Transverse colon (tissue), 4 donors: Measurements from ENCODE around the gene OTC. TPM values are rescaled to one million over a fixed set of nuclear protein-coding genes. Genes with fewer than 3 reads are reported as not detected.

ENCODE experiments used
- DNase-seq: peaks from one replicate; pipeline ENCODE4 v3.0.0-alpha.2; 2019
- H3K27ac ChIP-seq, 4 donors: fragments of 200-600 bp; sonication (generic); 2 replicates each; pipeline ENCODE4 v1.5.1; 2016 to 2018; ENCODE audit warnings: inconsistent platforms in 4 of 4
- H3K27me3 ChIP-seq: fragments of 200-600 bp; sonication (generic); 2 replicates; pipeline ENCODE4 v1.5.1; 2017; ENCODE audit warnings: inconsistent platforms
- H3K36me3 ChIP-seq, 4 donors: fragments of 200-600 bp; sonication (generic); 2 replicates each; pipeline ENCODE4 v1.5.1; 2017 to 2019; ENCODE audit warnings: inconsistent platforms in 4 of 4
- H3K4me1 ChIP-seq, 4 donors: fragments of 200-600 bp; sonication (generic); 2 replicates each; pipeline ENCODE4 v1.5.1; 2017 to 2020; ENCODE audit warnings: inconsistent platforms in 4 of 4
- H3K4me3 ChIP-seq, 4 donors: fragments of 200-600 bp; sonication (generic); 1 replicate in 1 of 4; 2 replicates in 3 of 4; pipeline versions ENCODE4 v1.5.1 to v1.6.1; 2017 to 2019; ENCODE audit warnings: inconsistent platforms in 4 of 4
- H3K9me3 ChIP-seq, 2 donors: fragments of 200-600 bp; sonication (generic); 2 replicates each; pipeline ENCODE4 v1.5.1; 2017 to 2019; ENCODE audit warnings: inconsistent platforms in 2 of 2
- EP300 ChIP-seq: sonication (generic); formaldehyde crosslinking; IDR thresholded peaks from one replicate; pipeline ENCODE4 v1.6.1; 2017; ENCODE audit warnings: antibody characterized with exemption, low read depth
- POLR2A ChIP-seq: fragments of 450-650 bp; IDR thresholded peaks from one replicate; pipeline ENCODE4 v1.6.1; 2016; ENCODE audit warnings: antibody characterized with exemption, mild to moderate bottlenecking, moderate library complexity
- POLR2AphosphoS5 ChIP-seq, 3 donors: sonication (generic); formaldehyde crosslinking; IDR thresholded peaks; one replicate each; pipeline ENCODE4 v1.6.1; 2016; ENCODE audit warnings: antibody characterized with exemption in 3 of 3
- WGBS, 2 donors: methylation state at CpG; one replicate each; pipeline ENCODE4 v1.1.5; 2018; ENCODE audit warnings: low coverage in 1 of 2; 5-methylcytosine and 5-hydroxymethylcytosine counted together
- in situ Hi-C, 4 donors: fragments of 200-750 bp; cut with MboI; loops; one replicate each; pipeline versions ENCODE4 v1.15.0 to v1.15.1; 2017; ENCODE audit warnings: low sequenced_read_pairs in 3 of 4, low pct_ligation_motif_present in 1 of 4, low pct_unique_long_range_greater_than_20kb in 1 of 4
- intact Hi-C: fragments of 100-400 bp; cut with DNase I; formaldehyde crosslinking; loops from one replicate; pipeline ENCODE4 v1.15.1; 2023; ENCODE audit warnings: low total_unique reads
- total RNA-seq, 4 donors: library from RNA; depleted of rRNA; stranded (reverse); fragments of >200 nt; gene quantifications; one replicate each; pipeline ENCODE4 v1.1.0, GENCODE V29; 2016
- TF ChIP-seq, protein P1 (sequence below), 5 experiments: fragments of 200-600 bp in 3 of 5; fragments of 450-650 bp in 2 of 5; sonication (generic) in 3 of 5; IDR thresholded peaks; 1 replicate in 2 of 5; 2 replicates in 3 of 5; pipeline ENCODE4 v1.5.1; 2016 to 2017; ENCODE audit warnings: antibody characterized with exemption in 5 of 5, inconsistent platforms in 3 of 5, mild to moderate bottlenecking in 2 of 5, moderate library complexity in 1 of 5

Gene OTC
- total RNA-seq, 4 donors from 2014 or later, result 0.95 to 1.4 TPM; not detected in 2

DNA sequence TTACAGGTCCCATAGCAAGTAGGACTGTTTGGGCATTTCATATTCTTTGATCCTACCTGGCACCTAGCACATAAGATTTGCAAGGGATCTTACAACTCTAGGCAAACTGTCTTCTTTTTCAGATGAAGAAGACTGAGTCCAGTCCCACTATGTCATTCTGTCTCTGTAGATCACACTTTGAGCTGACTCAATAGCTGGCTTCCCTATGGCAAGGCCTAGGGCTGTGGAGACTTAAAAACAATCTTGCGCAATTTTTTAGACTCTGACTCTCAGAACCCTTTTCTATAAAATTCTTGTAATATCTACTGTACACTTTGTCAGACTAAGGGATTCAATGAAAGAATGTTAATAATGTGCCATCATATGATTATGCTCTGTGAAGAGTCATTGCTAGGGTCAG is 26.7 kb downstream of the OTC start:
- no peak for TF ChIP-seq EP300
- TF ChIP-seq, protein P1, sequence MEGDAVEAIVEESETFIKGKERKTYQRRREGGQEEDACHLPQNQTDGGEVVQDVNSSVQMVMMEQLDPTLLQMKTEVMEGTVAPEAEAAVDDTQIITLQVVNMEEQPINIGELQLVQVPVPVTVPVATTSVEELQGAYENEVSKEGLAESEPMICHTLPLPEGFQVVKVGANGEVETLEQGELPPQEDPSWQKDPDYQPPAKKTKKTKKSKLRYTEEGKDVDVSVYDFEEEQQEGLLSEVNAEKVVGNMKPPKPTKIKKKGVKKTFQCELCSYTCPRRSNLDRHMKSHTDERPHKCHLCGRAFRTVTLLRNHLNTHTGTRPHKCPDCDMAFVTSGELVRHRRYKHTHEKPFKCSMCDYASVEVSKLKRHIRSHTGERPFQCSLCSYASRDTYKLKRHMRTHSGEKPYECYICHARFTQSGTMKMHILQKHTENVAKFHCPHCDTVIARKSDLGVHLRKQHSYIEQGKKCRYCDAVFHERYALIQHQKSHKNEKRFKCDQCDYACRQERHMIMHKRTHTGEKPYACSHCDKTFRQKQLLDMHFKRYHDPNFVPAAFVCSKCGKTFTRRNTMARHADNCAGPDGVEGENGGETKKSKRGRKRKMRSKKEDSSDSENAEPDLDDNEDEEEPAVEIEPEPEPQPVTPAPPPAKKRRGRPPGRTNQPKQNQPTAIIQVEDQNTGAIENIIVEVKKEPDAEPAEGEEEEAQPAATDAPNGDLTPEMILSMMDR (IDR thresholded peaks at IDR 0.05), result no peak
- TF ChIP-seq POLR2A, result no peak
- TF ChIP-seq POLR2AphosphoS5 (IDR thresholded peaks at IDR 0.05), result no peak
- H3K4me1 ChIP-seq, result no peaks in the 10 kb centered on the region
- in situ Hi-C loops, result no loop called here
- no peak overlapping the region for H3K4me3 ChIP-seq
- no peaks in the 10 kb centered on the region for H3K9me3 ChIP-seq
- 97% methylated on average over 1 of the region's 1 CpG; no CpG with 5 or more reads in 1 of the 2 donors for WGBS, 2 donors
- H3K27ac ChIP-seq, result no peak overlapping the region
- intact Hi-C loops, result no loop called here
- DNase-seq, result no peak
- no peaks in the 10 kb centered on the region for H3K36me3 ChIP-seq
- no peaks in the 10 kb centered on the region for H3K27me3 ChIP-seq

DNA sequence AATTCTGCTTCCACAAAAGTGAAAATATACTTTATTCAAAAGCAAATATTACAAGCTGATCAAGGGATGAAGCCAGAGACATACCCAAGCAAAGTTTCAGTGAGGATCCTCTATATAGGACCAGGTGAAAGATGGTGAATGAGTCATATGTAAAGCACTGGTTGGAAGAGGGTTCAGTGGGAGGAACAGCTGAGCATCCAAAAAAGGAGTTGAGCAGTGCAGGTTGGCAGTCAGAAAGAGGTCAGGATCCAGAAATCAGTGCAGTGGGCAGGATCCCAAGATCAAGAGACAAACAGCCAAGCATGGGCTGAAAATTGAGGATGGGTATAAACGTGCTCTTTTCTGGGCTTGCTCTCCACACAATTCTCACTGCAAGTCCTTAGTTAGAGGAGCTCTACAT is 30.3 kb downstream of the OTC start:
- Histone ChIP-seq H3K36me3 (no peaks in the 10 kb centered on the region), H3K9me3 (no peaks in the 10 kb centered on the region), H3K27ac (no peak overlapping the region), H3K4me3 (no peak overlapping the region), H3K27me3 (no peaks in the 10 kb centered on the region), H3K4me1 (no peaks in the 10 kb centered on the region)
- WGBS, 2 donors, result 67% methylated on average over 1 of the region's 1 CpG; no CpG with 5 or more reads in 1 of the 2 donors
- TF ChIP-seq POLR2AphosphoS5 (IDR thresholded peaks at IDR 0.05) (no peak), EP300 (no peak), POLR2A (no peak)
- TF ChIP-seq, protein P1 (IDR thresholded peaks at IDR 0.05), result no peak
- DNase-seq, result no peak
- intact Hi-C loops (no loop called here), in situ Hi-C loops (no loop called here)

DNA sequence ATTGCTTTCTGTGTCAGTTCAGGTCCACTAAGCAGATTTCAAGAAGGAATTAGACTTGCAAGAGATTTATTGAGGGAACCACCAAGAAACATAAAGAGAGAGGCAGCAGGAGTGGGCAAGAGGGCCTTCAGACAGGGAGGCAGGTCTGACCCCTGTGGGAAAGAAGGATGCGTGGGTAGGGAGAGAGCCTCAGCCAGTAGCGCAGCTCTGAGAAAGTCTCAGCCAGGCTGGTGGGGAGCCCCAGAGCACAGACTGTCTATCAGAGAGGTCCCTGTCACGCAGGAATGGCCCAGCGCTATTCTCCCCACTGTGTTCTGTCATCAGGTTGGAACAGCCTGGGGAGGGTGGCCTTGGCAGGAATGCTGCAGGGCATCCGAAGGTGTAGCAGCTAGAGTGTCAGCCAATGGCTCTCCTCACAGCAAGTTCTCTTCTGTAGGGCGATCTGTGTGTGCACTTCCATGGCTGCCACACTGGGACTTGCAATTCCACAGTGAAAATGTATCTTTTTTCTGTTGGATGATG is 48.0 kb downstream of the OTC start:
- TF ChIP-seq, protein P1 (IDR thresholded peaks at IDR 0.05), result no peak
- TF ChIP-seq EP300 (no peak), POLR2A (no peak), POLR2AphosphoS5 (IDR thresholded peaks at IDR 0.05) (no peak)
- Histone ChIP-seq H3K27ac (no peak overlapping the region), H3K27me3 (no peaks in the 10 kb centered on the region), H3K9me3 (no peaks in the 10 kb centered on the region), H3K4me1 (no peaks in the 10 kb centered on the region), H3K4me3 (no peak overlapping the region), H3K36me3 (no peaks in the 10 kb centered on the region)
- DNase-seq, result no peak
- intact Hi-C loops (no loop called here), in situ Hi-C loops (no loop called here)
- 60 to 79% methylated on average over 1 to 6 of the region's 6 CpGs for WGBS, 2 donors

DNA sequence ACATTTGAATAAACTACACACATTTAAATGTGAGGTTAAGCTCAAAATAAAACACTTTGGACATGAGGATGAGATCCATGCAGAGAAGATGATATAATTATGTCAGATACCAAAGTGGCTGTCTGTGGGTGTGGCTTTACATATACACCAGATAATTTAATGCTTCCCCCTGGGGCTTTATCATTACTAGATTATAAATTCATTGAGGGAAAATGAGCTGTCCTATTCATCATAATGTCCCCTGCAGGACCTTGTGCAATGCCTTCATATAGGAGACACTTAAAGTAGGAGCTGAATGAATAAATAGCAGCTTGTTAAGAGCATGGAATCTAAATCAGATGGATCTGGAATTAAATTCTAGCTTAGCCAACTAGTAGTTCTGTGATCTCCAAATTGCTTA is 49.7 kb downstream of the OTC start:
- intact Hi-C loops, result no loop called here
- no peaks in the 10 kb centered on the region for H3K9me3 ChIP-seq
- in situ Hi-C loops, result no loop called here
- no peak overlapping the region for H3K27ac ChIP-seq
- H3K36me3 ChIP-seq, result no peaks in the 10 kb centered on the region
- no peak overlapping the region for H3K4me3 ChIP-seq
- no peaks in the 10 kb centered on the region for H3K4me1 ChIP-seq
- TF ChIP-seq POLR2A (no peak), POLR2AphosphoS5 (IDR thresholded peaks at IDR 0.05) (no peak), EP300 (no peak)
- TF ChIP-seq, protein P1 (IDR thresholded peaks at IDR 0.05), result no peak
- DNase-seq, result no peak
- no peaks in the 10 kb centered on the region for H3K27me3 ChIP-seq
